Right atrium auricular region (tissue), 2 donors: Measurements from ENCODE around the gene RASAL3. TPM values are rescaled to one million over a fixed set of nuclear protein-coding genes. Genes with fewer than 3 reads are reported as not detected.
A peak's percentile ranks its signal among the peaks of the same experiment; 100 is the strongest.

Source experiments
- DNase-seq: peaks from one replicate; pipeline ENCODE4 v3.0.0-alpha.2; 2019; ENCODE audit warnings: low spot score
- H3K27ac ChIP-seq, 2 donors: fragments of 200-600 bp; sonication (generic); 1 replicate in 1 of 2; 2 replicates in 1 of 2; pipeline ENCODE4 v1.5.1; 2016 to 2019
- H3K27me3 ChIP-seq, 2 donors: fragments of 200-600 bp; sonication (generic); one replicate each; pipeline versions ENCODE4 v1.5.1 to v1.6.0; 2017 to 2019
- H3K36me3 ChIP-seq: fragments of 200-600 bp; sonication (generic); one replicate; pipeline ENCODE4 v1.5.1; 2016
- H3K4me1 ChIP-seq, 2 donors: fragments of 200-600 bp; sonication (generic); one replicate each; pipeline versions ENCODE4 v1.5.1 to v1.6.0; 2017 to 2019
- H3K4me3 ChIP-seq, 2 donors: fragments of 200-600 bp; sonication (generic); 1 replicate in 1 of 2; 2 replicates in 1 of 2; pipeline ENCODE4 v1.5.1; 2017 to 2019; ENCODE audit warnings: mild to moderate bottlenecking in 1 of 2, moderate library complexity in 1 of 2
- H3K9me3 ChIP-seq, 2 donors: fragments of 200-600 bp; sonication (generic); one replicate each; pipeline ENCODE4 v1.5.1; 2019
- CTCF ChIP-seq, 2 donors: fragments of 200-600 bp; sonication (generic); IDR thresholded peaks; one replicate each; pipeline ENCODE4 v1.5.1; 2019; ENCODE audit warnings: antibody characterized with exemption in 2 of 2
- total RNA-seq, 2 donors: library from RNA; depleted of rRNA; stranded (reverse); fragments of >200 nt; gene quantifications; one replicate each; pipeline ENCODE4 v1.1.0, GENCODE V29; 2016

RASAL3 gene
- total RNA-seq, 2 donors from 2014 or later, result 0.48 to 1.7 TPM

DNA sequence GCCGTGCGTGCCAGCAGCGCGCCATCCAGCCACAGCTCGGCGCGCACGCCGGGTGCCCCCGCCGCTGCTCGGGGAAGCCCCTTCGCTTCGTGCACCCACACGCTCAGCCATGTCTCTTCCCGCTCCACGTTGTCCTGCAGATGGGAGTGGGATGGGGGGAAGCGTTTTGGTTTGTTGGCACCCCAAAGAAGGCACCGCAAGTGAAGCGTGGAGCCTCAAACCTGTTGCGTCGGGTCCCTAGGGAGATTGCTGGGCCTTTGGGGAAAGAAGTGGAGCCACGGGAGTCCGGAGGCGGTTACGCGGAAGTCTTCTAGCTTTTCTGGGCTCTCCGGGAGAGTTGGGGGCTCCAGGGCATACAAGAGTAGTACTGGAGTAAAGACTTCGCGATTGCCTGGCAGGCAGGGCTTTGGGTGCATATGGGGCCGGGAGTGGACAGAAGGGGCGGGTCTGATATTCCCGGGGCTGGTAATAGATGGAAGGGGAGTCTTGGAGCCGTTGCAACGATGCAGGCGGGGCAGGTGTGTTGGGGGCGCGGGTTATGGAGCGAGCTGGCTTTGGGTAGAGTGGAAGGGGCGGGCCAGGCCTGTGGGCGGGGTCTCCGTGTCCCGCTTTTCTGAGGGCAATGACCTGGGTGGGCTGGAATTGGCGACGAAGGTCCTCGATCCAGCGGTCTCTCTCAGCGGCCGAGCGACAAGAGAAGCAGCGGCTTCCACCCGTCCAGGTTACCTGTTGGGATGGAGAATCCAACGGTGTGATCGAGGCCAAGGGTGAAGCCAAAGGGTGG, 6.5 kb downstream of the RASAL3 start:
- Histone ChIP-seq H3K4me1 (peaks cover 0 to 27% of the 10 kb centered on the region in 2 donors), H3K9me3 (no peaks in the 10 kb centered on the region), H3K27me3 (peaks cover 2 to 18% of the 10 kb centered on the region in 2 donors), H3K36me3 (no peaks in the 10 kb centered on the region), H3K27ac (no peak overlapping the region), H3K4me3 (peak overlapping the region in 1 of 2 donors; percentile 28)
- DNase-seq, result no peak
- TF ChIP-seq CTCF (IDR thresholded peaks at IDR 0.05), result no peak

GRCh38 chr19:15456871-15457700, 7.3 kb downstream of the RASAL3 start:
- TF ChIP-seq CTCF (IDR thresholded peaks at IDR 0.05), result no peak

GRCh38 chr19:15456441-15456840, 7.9 kb downstream of the RASAL3 start:
- TF ChIP-seq CTCF (IDR thresholded peaks at IDR 0.05), result no peak
- Histone ChIP-seq H3K4me3 (no peak overlapping the region), H3K9me3 (no peaks in the 10 kb centered on the region), H3K27me3 (peaks cover 2 to 18% of the 10 kb centered on the region in 2 donors), H3K36me3 (no peaks in the 10 kb centered on the region), H3K27ac (no peak overlapping the region), H3K4me1 (peaks cover 0 to 32% of the 10 kb centered on the region in 2 donors)
- DNase-seq, result no peak

More at GRCh38 chr19:15456871-15457700, 7.3 kb downstream of the RASAL3 start:
- Histone ChIP-seq H3K36me3 (no peaks in the 10 kb centered on the region), H3K4me1 (peaks cover 0 to 32% of the 10 kb centered on the region in 2 donors), H3K4me3 (peak overlapping the region in 1 of 2 donors; percentile 28), H3K27ac (no peak overlapping the region), H3K27me3 (peaks cover 2 to 18% of the 10 kb centered on the region in 2 donors), H3K9me3 (no peaks in the 10 kb centered on the region)
- DNase-seq, result no peak

GRCh38 chr19:15455996-15456395, 8.3 kb downstream of the RASAL3 start:
- peaks cover 0 to 32% of the 10 kb centered on the region in 2 donors for H3K4me1 ChIP-seq
- no peak for TF ChIP-seq CTCF (IDR thresholded peaks at IDR 0.05)
- no peak for DNase-seq
- no peak overlapping the region for H3K27ac ChIP-seq
- H3K36me3 ChIP-seq, result no peaks in the 10 kb centered on the region
- peaks cover 2 to 18% of the 10 kb centered on the region in 2 donors for H3K27me3 ChIP-seq
- no peak overlapping the region for H3K4me3 ChIP-seq
- H3K9me3 ChIP-seq, result no peaks in the 10 kb centered on the region

DNA sequence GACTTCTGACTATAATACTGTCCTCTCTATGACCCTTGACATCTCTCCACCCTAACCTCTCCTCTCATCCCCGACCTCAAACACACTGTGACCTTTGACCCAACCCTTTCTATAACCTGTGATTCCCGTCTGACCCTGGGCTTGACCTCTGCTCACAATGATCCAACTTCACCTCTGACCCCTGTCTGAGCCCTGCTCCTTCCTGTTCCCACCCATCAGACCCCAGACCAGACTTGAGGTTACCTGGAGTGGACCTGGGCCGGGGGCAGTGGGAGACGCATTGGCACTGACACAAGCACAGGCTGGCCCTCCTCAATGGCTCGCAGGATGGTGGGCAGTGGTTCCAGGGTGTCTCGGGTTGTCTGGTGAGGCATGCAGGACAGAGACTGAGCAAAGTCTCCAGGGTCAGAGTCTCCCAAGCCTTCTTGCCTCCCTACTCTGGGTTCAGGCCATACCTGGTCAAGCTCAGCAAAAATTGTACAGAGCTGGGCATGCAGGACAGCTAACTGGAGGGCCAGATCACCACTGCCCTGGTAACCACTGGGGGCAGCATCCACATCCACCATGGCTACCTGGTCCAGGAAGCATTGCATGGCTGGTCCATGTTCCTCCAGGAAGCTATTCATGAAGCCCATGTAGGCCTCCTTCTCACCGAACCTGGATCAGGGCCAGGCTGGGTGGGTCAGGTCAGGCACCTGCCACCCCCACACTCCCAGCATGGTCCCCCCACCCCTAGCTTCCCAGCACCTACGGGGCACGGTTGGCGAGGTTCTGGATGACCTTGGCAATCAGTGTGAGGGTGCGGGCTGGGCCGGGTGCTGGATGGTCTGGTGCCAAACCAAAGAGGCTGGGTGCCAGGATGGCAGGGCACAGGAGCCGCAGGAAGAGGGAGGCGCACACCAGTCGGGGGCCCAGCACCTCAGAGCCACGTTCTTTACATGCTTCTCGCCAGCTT, 10.2 kb downstream of the RASAL3 start:
- Histone ChIP-seq H3K9me3 (no peaks in the 10 kb centered on the region), H3K27me3 (peaks cover 2 to 18% of the 10 kb centered on the region in 2 donors), H3K27ac (no peak overlapping the region), H3K4me1 (peaks cover 0 to 34% of the 10 kb centered on the region in 2 donors), H3K36me3 (no peaks in the 10 kb centered on the region), H3K4me3 (no peak overlapping the region)
- no peak for DNase-seq
- TF ChIP-seq CTCF (IDR thresholded peaks at IDR 0.05), result no peak
